Endothelial cell of hepatic sinusoid (primary cell): ENCODE data around the gene ANKH.
"Not testable (repeated sequence)": the region's sequence is repeated elsewhere in the genome, so short reads cannot be mapped to it uniquely, and the experiment has no call there.

Source experiments
- in situ Hi-C: cut with HindIII; loops from 2 replicates; pipeline ENCODE4 v1.10.0; 2017; ENCODE audit warnings: low sequenced_read_pairs

ANKH gene

DNA sequence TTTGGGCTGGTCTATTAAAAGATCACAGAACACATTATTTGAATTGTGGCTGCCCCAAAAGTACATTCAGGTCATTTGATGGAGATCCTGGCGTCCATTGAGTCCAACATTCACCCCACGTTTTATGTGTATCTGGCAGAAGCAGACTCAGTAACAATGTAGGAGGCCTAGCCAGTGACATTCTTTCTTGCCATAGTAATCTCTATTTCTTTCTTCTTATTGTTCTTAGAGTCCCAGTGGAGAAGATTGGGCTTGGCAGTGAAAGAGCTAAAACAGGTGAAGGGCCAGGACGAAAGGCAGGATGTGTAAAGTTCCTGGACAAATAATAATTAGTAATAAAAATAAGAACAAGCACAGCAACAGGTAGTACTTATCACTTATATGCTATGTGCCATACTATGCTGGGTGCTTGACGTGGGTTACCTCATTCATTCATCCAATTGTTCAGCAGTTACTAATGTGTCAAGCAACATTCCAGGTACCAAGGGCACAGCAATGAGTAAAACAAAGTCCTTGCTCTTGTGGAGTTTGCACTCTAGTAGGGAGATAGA lies 12.6 kb upstream of the ANKH start:
- in situ Hi-C loops, result no loop called here

DNA sequence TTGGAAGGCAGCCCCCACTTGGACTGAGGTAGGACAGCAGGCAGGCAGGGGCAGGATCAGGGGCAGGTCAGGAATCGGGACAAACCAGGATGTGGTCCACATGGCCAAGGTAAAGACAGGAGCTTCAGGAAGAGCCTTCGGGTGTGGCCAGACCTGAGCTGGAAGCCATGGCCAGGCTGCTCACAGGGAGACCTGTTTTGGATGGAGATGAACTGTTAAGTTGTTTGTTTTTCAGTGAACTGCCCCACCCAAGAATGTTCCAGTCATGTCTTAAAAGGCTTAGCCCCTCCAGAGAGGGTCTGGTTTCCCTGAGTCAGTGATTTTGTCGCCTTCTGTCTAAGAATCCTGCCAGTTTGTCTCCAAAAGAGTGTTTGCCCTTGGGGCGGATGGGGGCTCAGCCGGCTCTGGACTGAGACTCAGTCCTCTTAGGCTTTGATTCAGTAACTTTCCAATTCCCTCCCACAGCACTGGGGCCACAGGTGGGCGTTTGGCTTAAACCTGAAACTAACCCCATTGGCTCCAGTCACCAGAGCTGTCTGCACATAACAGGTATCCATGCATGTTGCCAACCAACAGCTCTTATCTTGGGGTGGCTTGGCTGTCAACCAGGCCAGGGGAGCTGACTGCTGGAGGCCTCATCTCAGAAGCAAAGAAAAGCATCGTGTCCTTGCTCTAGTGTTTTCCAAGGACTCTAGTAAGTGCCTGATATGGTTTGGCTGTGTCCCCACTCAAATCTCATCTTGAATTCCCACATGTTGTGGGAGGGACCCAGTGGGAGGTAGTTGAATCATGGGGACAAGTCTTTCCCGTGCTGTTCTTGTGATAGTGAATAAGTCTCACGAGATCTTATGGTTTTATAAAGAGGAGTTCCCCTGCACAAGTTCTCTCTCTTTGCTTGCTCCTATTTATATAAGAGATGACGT lies 11.3 kb upstream of the ANKH start:
- in situ Hi-C loops, result no loop called here

DNA sequence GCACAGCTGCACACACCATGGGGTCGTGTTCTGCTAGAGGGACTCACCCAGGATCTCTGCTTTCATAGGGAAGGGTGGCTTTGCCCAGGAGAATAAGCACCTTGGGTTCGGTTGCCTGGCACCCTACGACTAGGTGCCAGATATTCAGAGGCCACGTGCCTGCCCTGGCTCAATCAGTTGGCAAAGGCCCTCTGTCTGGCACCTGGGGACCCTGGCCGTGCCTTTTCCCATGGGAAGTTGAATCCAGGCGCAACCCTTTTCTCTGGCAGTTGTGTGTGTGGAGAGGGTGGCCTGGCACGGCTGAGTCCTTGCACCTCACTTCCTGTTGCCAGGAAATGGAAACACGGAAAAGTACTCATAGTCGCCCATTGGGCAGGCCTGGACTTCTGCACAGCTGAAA lies 10.2 kb upstream of the ANKH start:
- in situ Hi-C loops, result no loop called here

DNA sequence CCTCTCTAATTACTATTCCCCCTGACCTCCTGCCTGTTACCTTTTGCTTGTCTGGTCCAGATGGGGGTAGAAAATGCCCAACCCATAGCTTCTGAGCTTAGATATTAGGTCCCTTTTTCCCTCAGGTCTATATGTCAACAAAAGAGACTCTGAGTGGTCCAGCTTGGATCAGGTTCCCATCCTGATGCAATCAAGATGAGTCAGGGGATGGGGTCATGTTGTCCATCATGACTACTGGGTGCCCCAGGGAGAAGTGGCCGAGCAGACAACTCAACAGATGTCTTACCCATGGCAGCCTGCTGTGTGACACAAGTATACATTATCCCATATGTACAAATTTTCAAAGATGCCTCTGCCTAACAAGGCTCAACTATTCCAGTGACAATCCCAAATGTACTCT lies 9.1 kb upstream of the ANKH start:
- in situ Hi-C loops, result no loop called here

DNA sequence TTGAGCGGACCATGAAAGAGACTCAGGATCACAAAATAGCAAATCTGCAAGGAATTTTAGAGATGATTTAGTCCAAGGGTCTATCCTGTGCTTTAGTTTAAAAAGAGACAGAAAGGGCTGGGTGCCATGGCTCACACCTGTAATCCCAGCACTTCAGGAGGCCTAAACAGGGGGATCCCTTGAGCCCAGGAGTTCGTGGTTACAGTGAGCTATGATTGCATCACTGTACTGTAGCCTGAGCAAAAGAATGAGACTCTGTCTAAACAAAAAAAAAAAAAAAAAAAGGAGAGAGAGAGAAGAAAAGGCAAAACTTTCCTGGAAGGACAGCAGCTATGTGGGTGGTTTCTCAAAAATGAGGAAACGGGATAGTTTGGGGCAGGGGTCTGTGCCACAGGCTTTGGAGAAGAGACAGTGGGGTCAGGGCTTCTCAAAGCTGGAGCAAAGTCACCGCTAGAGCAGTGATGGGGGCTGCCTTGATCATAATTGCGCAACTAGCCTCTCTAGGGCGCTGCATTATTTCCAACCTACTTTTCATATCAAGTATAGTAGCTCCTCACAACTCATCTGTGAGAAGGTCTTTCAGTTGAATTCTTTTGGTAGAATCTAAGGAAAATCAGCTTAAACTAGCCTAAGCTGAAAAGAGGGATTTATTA lies 8.5 kb upstream of the ANKH start:
- in situ Hi-C loops, result no loop called here

DNA sequence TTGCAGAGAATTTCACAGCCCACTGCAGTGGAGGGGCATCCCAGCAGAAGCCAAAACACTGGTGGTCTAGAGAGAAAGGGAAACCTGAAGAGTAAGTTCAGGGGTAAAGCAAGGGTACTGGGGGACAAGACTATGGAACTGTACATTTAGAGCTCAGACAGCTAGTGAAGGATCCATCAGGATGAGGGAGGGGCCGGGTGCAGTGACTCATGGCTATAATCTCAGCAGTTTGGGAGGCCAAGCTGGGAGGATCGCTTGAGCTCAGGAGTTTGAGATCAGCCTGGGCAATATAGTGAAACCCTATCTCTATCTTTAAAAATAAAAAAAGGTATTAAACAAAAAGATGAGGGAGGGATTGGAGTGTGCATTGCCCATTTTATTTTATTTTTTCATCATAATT lies 7.8 kb upstream of the ANKH start:
- in situ Hi-C loops, result no loop called here

DNA sequence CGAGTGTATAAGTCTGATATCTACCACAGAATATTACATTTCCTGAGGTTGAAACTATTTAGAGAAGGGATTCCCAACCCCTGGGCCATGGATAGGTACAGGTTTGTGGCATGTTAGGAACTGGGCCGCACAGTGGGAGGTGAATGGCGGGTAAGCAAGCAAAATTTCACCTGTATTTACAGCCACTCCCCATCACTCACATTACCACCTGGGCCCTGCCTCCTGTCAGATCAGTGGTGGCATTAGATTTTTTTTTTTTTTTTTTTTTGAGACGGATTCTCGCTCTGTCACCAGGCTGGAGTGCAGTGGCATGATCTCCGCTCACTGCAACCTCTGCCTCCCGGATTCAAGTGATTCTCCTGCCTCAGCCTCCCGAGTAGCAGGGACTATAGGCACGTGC lies 6.6 kb upstream of the ANKH start:
- in situ Hi-C loops, result not testable (repeated sequence)

DNA sequence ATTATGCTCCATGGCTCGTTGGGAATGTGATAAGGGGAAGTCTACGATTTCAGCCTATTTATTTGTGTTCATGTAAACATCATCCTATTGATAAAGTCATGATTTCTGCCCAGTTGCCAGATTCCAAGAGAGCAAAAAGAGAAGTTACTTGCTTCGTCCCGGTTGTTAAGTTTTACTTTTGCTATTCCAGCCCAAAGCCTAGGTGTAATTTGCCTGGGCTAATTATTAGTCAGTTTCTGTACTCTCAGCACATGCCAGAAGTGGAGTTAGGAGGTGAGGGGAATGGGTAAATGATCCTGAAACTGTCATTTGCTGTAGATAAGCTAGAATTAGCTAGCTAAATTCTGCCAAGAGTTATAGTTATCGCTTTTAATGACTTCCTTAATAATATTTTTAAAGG lies 4.5 kb upstream of the ANKH start:
- in situ Hi-C loops, result no loop called here

DNA sequence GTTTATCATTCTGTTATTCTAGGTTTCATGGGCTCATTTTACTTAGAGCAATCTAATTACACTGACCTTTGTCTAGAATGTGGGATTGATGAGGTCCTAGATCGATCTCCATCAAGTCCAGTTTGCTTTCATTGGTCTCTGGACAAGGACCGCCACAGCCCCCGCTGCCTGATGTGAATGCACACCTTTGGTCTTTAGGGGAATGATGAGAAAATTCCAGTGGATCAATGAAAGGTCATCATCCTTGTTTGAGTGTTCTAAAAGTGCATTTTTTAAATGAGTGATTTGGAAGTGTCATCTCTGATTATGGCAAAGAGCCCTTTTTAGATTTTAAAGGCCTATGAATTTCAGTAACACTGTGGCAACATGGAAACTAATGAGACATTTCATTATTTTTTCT lies 2.2 kb upstream of the ANKH start:
- in situ Hi-C loops, result no loop called here

DNA sequence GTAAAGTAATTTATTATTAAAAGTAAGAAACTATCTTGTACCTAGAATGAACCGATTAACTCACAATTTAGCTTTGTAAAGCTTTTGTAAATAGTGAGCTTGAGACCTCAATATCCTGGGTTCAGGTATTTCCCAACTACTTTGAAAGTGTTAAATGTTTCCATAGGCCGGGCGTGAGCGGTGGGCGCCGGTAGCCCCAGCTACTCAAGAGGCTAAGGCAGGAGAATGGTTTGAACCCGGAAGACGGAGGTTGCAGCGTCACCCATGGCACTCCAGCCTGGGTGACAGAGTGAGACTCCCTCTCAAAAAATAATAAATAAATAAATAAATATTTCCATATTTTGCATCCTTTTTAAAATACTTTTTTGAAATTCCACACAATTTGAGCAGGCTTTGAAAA lies 1.5 kb upstream of the ANKH start:
- in situ Hi-C loops, result no loop called here

DNA sequence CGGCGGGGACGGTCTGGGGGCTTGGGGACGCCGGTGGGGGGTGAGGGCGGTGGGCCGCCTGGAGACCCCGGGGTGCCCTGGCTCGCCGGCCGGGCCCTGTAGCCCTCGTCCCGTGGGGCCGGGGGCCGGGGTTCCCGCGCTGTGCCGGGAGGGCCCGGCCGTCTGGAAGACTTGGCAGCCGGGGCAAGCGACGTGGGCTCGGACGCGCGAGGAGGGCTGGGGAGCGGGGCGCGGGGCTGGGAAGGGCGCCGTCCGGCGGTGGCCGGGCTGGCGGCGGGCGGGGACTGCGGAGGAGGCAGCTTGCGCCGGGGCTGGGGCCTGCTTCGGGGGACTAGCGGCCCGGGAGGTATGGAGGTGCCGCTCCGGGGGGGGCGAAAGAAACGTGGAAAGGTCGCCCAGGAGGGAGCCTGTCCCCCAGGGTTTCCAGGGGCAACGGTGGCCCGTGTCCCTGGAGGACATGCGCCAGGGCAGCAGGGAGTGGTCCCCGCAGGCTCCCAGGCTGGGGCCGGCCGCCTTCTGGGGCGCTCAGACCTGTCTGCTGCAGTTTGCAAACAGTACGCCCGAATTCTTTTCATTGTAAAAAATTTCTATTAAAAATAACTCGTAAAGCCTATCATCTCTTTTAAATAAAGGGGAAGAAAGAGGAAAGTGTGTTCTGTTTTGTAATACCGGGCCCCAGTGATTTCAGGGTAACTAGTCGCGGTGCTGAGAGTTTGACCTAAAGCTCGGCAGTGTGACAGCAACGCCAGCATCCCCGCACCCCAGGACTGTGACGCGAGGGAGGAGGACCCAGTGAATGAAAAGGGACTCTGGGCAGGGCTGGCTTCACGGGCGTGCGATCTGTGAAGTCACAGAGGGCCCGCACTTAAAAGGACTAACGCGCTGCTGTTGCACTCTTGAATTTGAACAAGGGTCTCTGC lies 752 bp upstream of the ANKH start:
- in situ Hi-C loops, result no loop called here

DNA sequence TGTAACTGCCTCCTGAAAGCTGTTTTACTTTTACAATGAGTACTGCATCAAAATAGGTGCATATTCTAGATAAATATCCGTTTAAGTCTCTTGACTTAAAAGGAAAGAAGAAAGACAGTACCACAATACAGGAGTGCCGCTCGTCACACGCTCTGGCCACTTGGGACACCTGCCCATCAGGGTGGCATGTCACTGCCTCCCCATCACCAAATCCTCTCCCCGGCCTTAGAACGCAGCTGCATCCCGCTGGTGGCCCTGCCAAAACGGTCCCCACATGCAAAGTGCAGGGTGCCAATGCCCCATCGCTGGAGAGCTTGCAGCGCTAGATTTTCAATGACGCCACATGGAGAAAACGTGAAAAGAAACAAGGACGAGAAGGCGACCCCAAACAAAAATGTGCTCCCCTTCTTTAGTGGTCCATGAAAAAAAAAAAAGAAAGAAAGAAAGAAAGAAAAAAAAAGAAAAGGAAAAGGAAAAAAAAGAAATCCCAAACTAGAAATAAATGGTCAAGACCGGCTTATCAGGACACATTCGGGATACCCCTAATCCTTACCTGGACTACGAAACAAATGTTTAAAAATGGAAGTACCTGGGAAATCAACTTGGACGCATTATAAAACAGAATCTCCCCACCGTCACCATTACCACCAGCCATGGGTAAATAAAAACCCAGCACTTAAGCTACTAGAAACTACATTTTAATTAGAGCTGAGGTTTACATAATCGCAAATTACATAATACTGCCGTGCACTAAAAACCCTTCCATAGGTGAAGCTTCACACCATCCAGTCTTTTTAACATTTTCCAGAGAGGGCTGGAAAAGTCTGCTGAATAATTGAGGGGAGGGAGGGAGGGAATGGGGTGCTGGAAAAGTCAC lies 1.0 kb downstream of the ANKH start:
- in situ Hi-C loops, result no loop called here

DNA sequence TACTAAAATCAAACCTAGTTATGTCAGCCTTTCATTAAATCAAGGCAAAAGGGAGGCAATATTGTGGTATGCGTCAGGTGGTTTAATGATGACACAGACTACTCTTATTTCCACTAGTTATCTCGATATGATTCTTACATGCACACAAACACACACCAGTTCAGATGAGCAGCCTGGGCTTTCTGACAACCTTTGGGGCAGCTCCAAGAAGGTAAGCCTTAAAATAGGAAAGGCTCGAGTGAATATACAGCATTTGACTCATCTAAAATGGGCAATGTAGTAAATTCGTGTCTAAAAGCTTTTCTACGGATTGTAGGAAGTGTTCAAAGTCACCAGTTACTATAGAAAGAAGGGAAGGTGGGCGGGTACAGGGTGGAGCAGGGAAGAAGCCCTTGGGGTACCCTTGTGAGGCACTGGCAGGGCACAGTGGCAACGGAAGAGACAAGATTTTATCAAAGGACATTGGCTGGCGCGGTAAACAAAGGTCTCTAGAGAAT lies 1.9 kb downstream of the ANKH start:
- in situ Hi-C loops, result no loop called here

DNA sequence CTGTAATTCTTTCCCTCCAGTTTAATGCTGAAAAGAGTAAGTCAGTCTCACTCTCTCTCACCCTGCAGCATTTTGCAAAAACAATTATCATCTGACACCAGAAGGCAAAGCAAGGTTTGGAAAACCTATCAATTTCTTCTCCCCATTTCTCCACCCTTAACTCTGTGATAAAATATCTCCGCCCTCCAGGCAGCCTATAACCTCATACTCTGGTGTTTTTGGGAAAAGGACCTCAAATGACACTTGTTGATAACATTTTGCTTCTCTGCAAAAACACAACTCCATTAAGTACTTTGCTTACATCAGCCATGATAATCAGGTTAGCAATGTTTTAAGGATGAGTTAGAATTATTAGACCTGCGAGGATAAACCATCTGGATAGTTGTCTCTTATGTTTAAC lies 2.3 kb downstream of the ANKH start:
- in situ Hi-C loops, result no loop called here

DNA sequence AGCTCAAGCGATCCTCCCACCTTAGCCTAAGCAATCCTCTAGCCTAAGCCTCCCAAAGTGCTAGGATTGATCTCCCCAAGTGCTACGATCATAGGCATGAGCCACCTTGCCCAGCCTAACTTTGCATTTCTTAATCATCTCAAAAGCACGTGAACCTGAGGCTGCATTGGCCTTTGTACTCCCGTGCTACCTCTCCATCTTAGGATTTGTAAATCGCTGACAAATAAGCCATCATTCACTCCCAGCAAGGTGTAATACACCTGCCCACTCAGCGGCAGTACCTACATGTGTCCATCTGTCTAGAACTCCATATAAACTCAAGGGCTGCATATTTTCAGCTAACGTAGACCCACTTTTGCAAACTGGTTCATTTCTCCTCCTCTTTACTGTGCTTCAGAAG lies 2.8 kb downstream of the ANKH start:
- in situ Hi-C loops, result no loop called here

DNA sequence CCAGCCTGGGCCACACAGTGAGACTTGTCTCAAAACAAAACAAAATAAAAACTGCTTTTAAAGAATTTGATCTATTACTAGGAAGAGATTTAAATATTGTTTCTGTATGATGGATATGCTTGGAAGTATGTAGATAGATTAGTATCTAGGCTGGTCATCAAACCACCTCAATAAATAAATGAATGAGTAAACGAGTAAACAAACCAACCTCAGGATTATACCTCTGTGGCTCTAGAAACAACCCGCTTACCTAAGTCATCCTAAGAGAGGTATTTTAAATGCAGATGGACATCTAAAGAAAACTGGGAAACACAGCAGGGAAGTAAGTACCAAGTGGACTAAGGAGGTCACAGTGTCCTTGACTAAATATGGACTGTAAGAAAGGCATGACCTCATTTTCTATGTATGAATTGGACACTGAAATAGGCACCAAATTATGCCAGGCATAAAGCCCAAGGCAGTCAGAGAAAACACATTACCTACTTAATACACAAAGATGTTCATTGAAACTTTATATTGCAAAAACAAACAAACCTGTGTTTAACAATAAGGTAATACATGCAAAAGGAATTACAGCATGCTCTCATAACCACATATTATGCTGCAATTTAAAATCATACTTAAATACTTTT lies 7.3 kb downstream of the ANKH start:
- in situ Hi-C loops, result no loop called here

DNA sequence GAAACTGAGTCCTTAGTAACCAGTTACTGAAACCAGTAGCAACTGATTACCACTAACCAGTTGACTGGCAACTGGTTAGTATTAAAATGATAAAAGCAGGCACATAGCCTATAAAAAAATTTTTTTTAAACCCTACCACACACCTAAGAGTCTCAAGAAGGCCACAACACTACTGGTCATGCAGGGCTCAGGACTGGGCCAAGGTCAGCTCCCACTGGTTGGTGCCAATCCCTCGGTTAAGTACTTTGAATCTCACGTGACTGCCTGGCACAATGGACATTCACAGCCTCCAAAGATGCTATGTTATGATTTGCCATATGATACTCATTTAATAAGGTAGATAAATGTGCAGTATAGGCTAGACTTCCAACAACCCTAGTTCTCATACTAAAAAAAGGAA lies 8.5 kb downstream of the ANKH start:
- in situ Hi-C loops, result no loop called here

DNA sequence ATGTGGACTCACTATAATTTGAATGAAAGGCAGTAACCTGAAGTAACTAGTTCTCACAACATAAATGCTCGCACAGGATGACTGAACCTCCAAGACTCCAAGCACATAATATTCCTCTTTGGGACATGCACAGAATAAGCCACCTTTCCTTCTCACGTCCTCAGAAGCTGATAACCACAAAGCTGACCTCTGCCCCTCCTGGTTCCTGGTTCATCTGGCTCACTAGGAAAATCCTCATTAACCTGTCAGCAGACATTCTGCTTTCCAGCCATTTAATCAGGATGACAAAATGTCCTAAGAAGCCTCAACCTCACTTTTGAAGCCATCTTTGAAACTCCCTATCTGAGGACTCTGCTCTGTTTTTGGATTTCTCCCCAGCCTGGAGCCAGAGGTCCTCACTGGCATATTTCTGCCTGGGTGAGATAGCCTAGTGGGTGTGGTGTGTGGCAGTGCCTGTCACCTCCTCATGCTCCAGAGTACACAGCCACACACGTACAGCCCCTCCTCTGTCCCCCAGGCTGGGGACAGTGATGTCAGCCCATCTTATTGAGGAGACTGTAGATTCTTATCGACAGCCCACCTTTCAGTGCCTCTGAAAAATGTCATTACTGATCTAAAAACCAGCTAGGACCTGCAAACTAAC lies 10.3 kb downstream of the ANKH start:
- in situ Hi-C loops, result no loop called here

DNA sequence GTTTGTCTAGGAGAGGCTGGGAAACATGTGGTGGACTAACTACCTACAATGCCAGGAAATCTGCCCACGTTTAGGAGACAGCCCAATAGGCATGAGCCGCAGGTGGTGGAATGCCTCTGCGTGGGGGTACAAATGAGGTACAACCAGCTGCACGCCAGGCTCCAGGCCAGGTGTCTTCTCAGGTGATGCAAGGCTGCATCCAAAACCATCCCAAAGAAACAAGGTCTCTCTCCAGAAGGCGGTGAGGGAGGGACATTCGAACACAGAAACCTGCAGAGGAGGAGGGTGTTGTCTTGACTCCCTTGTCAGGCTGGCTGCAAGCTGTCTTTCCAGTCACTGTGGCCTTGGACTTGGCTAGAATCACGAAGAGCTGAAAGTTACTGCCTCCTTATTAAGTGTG lies 11.6 kb downstream of the ANKH start:
- in situ Hi-C loops, result no loop called here
